Bronchial epithelial cell (primary cell): ENCODE measurements around the gene INSYN2A. TPM values are rescaled to one million over a fixed set of nuclear protein-coding genes. Genes with fewer than 3 reads are reported as not detected.

Source experiments
- DNase-seq: peaks from one replicate; pipeline ENCODE4 v3.0.0-alpha.2; 2010; ENCODE audit warnings: low read depth
- FAIRE-seq: peaks from 2 replicates; lab custom pipeline; 2011; peaks lifted over from hg19 to GRCh38; lab: Jason Lieb, UNC
- H3K27me3 ChIP-seq: 2 replicates; pipeline ENCODE4 v1.5.1; 2011; ENCODE audit warnings: low read length; ENCODE audit not compliant: control insufficient read depth, insufficient read depth
- H3K36me3 ChIP-seq: 2 replicates; pipeline ENCODE4 v1.5.1; 2011; ENCODE audit warnings: low read length; ENCODE audit not compliant: control insufficient read depth, insufficient read depth
- H3K4me3 ChIP-seq: 2 replicates; pipeline ENCODE4 v1.5.1; 2011; ENCODE audit warnings: mild to moderate bottlenecking, low read depth, low read length, control low read depth
- CTCF ChIP-seq: IDR thresholded peaks from 2 replicates; pipeline ENCODE4 v1.5.1; 2011; ENCODE audit warnings: mild to moderate bottlenecking, moderate library complexity, low read length, control low read depth, inconsistent platforms; ENCODE audit not compliant: insufficient read depth, severe bottlenecking
- total RNA-seq: library from RNA; depleted of rRNA; stranded (reverse); fragments of >200 nt; gene quantifications from 2 replicates; pipeline ENCODE4 v1.2.1, GENCODE V29; 2014

INSYN2A gene
- total RNA-seq, 1 donor from 2014 or later: not detected

- FAIRE-seq: no peak
- DNase-seq: peak; percentile 70
- no peak for TF ChIP-seq CTCF
- Histone ChIP-seq H3K4me3 (no peak overlapping the region), H3K36me3 (no peaks in the 10 kb centered on the region), H3K27me3 (no peaks in the 10 kb centered on the region)
These were observed 20.4 kb upstream of the INSYN2A start for GRCh38 chr10:127216786-127217185.

GRCh38 chr10:127216274-127216673 is 19.9 kb upstream of the INSYN2A start:
- DNase-seq (peak; percentile 14), FAIRE-seq (no peak)
- Histone ChIP-seq H3K36me3 (no peaks in the 10 kb centered on the region), H3K4me3 (no peak overlapping the region), H3K27me3 (no peaks in the 10 kb centered on the region)
- no peak for TF ChIP-seq CTCF

GRCh38 chr10:127215866-127216265 is 19.5 kb upstream of the INSYN2A start:
- Histone ChIP-seq H3K4me3 (no peak overlapping the region), H3K27me3 (no peaks in the 10 kb centered on the region), H3K36me3 (no peaks in the 10 kb centered on the region)
- FAIRE-seq (no peak), DNase-seq (no peak)
- no peak for TF ChIP-seq CTCF

- FAIRE-seq (no peak), DNase-seq (no peak)
- H3K27me3 ChIP-seq: no peaks in the 10 kb centered on the region
- H3K36me3 ChIP-seq: no peaks in the 10 kb centered on the region
- no peak for TF ChIP-seq CTCF
- no peak overlapping the region for H3K4me3 ChIP-seq
These were observed 14.6 kb upstream of the INSYN2A start for GRCh38 chr10:127210936-127211466.

GRCh38 chr10:127207081-127207480 is 10.7 kb upstream of the INSYN2A start:
- H3K36me3 ChIP-seq: no peaks in the 10 kb centered on the region
- FAIRE-seq (no peak), DNase-seq (peak; percentile 17)
- no peak for TF ChIP-seq CTCF
- H3K4me3 ChIP-seq: no peak overlapping the region
- no peaks in the 10 kb centered on the region for H3K27me3 ChIP-seq

- no peak for FAIRE-seq
- no peak for TF ChIP-seq CTCF
- Histone ChIP-seq H3K36me3 (no peaks in the 10 kb centered on the region), H3K27me3 (no peaks in the 10 kb centered on the region), H3K4me3 (no peak overlapping the region)
- DNase-seq: no peak
These were observed 6.7 kb upstream of the INSYN2A start for GRCh38 chr10:127203067-127203466.
